ENCODE data around the gene HRC.
"Not testable (repeated sequence)": the region's sequence is repeated elsewhere in the genome, so short reads cannot be mapped to it uniquely, and the experiment has no call there.

Gene HRC

DNA sequence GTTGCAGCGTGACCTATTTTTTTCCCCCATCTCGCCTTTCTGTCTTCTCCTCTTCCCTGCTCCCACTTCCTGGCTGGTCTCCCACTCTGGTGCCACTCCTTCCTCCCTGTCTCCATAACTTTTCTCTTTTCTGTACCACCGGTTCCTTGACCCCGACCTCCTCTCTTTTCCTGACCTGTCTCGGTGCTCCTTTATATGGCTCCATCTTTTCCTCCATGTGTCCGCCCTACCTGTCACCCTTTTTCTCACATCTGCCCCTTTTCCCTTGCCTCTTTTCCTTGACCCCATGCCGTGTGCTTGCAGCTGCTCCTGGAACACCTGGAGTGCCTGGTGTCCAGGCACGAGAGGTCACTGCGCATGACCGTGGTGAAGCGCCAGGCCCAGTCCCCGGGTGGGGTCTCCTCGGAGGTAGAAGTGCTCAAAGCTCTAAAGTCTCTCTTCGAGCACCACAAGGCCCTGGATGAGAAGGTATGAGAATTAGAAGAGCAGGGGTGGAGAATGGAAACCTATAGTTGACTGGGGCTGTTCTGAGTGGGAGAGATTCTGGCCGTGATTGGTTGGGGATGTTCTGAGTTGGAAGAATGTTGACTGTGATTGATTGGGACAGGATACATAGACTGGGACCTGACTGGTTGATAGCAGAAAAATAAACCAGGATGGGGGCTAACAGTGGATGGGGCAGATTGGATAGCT, 26.5 kb downstream of the HRC start:
- H3K27me3 ChIP-seq, result peaks cover 54% of the 10 kb centered on the region
- TF ChIP-seq CTCF (IDR thresholded peaks at IDR 0.05), result no peak
- H3K9me3 ChIP-seq, result no peaks in the 10 kb centered on the region
- no peaks in the 10 kb centered on the region for H3K36me3 ChIP-seq
- peak overlapping the region; percentile 58 to 73 for H3K4me3 ChIP-seq (ENCODE audit: low read depth in 1 of 2, low read length in 1 of 2)
- no peak overlapping the region for H3K27ac ChIP-seq
- H3K4me1 ChIP-seq (ENCODE audit: control insufficient read depth in 1 of 2, insufficient read depth in 1 of 2, low read depth in 1 of 2, low read length in 1 of 2), result peaks cover 10 to 17% of the 10 kb centered on the region in 2 experiments

DNA sequence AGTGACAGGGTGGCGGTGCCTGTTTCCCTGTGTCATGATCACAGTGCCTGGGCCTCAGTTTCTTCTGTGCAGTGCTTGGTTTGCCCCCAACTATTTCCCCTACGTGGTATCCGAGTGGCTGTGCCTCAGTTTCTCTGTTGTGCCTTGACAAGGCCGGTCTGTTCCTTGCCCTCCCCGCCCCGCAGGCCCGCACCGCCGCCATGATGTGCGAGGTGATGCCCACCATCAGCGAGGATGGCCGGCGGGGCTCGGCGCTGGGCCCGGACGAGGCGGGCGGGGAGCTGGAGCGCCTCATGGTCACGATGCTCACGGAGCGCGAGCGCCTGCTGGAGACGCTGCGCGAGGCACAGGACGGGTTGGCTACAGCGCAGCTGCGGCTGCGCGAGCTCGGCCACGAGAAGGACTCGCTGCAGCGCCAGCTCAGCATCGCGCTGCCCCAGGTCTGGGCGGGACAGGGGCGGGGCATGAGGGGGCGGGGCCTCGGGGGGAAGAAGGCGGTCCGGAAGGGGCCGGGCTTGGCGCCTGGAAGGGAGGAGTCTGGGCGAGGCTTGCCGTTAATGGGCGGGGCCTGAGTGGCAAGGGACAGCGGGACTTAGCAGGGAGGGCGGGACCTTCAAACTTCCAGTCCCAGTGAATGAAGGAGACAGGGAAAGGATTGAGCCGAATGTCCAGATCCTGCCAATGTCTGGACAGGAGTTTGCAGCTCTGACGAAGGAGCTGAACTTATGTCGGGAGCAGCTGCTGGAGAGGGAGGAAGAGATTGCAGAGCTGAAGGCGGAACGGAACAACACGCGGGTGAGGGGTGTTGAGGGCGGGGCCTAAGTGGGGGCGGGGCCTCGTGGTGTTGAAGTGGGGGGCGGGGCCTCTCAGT, 27.3 kb downstream of the HRC start:
- Histone ChIP-seq H3K4me1 (ENCODE audit: control insufficient read depth in 1 of 2, insufficient read depth in 1 of 2, low read depth in 1 of 2, low read length in 1 of 2) (peaks cover 5 to 10% of the 10 kb centered on the region in 2 experiments), H3K9me3 (no peaks in the 10 kb centered on the region), H3K36me3 (no peaks in the 10 kb centered on the region), H3K27me3 (peaks cover 54% of the 10 kb centered on the region), H3K4me3 (ENCODE audit: low read depth in 1 of 2, low read length in 1 of 2) (peak overlapping the region; percentile 58 to 73), H3K27ac (peak overlapping the region; percentile 59)
- peak; percentile 58 for TF ChIP-seq CTCF (IDR thresholded peaks at IDR 0.05)

GRCh38 chr19:49127225-49127624, 28.0 kb downstream of the HRC start:
- H3K4me3 ChIP-seq (ENCODE audit: low read depth in 1 of 2, low read length in 1 of 2), result peak overlapping the region; percentile 58 to 73
- not testable (repeated sequence) for H3K9me3 ChIP-seq, H3K27ac ChIP-seq, H3K36me3 ChIP-seq
- H3K27me3 ChIP-seq, result peaks cover 54% of the 10 kb centered on the region
- H3K4me1 ChIP-seq (ENCODE audit: control insufficient read depth in 1 of 2, insufficient read depth in 1 of 2, low read depth in 1 of 2, low read length in 1 of 2), result peaks cover 5 to 10% of the 10 kb centered on the region in 2 experiments

GRCh38 chr19:49126575-49126974, 28.6 kb downstream of the HRC start:
- Histone ChIP-seq H3K4me3 (ENCODE audit: low read depth in 1 of 2, low read length in 1 of 2) (no peak overlapping the region), H3K36me3 (no peaks in the 10 kb centered on the region), H3K9me3 (no peaks in the 10 kb centered on the region), H3K27me3 (peaks cover 55% of the 10 kb centered on the region), H3K27ac (no peak overlapping the region), H3K4me1 (ENCODE audit: control insufficient read depth in 1 of 2, insufficient read depth in 1 of 2, low read depth in 1 of 2, low read length in 1 of 2) (peaks cover 5 to 10% of the 10 kb centered on the region in 2 experiments)
- no peak for TF ChIP-seq CTCF (IDR thresholded peaks at IDR 0.05)

DNA sequence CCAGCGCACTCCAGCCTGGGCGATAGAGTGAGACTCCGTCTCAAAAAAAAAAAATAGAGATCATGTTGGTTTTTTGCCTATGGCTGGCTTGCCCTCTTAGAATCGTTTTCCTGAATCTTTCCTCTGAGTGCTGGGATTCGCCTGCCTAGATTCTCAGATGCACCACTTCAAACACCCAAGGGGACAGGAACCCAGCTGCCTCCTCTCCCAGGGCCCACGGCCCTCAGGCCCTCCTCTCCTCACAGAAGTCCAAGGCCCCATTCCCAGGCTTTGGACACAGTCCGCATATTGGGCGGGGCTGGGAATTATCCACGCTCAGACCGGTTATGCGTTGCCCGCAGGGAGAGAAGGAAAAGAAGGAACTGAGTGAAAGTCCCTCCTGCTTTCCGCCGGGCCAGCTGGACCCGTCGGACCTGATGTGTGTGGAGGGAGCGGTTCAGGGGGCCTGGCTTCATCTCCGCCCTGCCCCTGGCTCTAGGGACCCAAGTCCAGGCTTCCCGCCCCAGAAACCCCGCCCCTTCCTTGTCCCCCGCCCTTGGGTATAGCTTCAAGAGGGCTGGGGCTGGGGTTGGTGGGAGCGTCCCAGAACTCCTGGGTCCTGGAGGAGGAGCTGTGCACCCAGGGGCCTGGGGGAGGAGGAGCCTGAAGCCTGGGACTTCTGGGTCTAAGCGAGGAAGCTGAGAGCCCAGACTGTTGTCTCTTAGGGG, 30.0 kb downstream of the HRC start:
- Histone ChIP-seq H3K27me3 (peaks cover 66% of the 10 kb centered on the region), H3K27ac (no peak overlapping the region), H3K4me3 (ENCODE audit: low read depth in 1 of 2, low read length in 1 of 2) (no peak overlapping the region), H3K36me3 (no peaks in the 10 kb centered on the region), H3K9me3 (no peaks in the 10 kb centered on the region), H3K4me1 (ENCODE audit: control insufficient read depth in 1 of 2, insufficient read depth in 1 of 2, low read depth in 1 of 2, low read length in 1 of 2) (peaks cover 5 to 10% of the 10 kb centered on the region in 2 experiments)
- TF ChIP-seq CTCF (IDR thresholded peaks at IDR 0.05), result no peak

- not testable (repeated sequence) for H3K4me3 ChIP-seq (ENCODE audit: low read depth in 1 of 2, low read length in 1 of 2); H3K36me3 ChIP-seq; H3K9me3 ChIP-seq; H3K27ac ChIP-seq
- Histone ChIP-seq H3K4me1 (ENCODE audit: control insufficient read depth in 1 of 2, insufficient read depth in 1 of 2, low read depth in 1 of 2, low read length in 1 of 2) (peaks cover 14 to 28% of the 10 kb centered on the region in 2 experiments), H3K27me3 (peaks cover 74% of the 10 kb centered on the region)
These were observed 31.9 kb downstream of the HRC start for GRCh38 chr19:49123285-49123684.

GRCh38 chr19:49121841-49122240, 33.4 kb downstream of the HRC start:
- H3K27ac ChIP-seq; H3K4me3 ChIP-seq (ENCODE audit: low read depth in 1 of 2, low read length in 1 of 2); H3K36me3 ChIP-seq; H3K9me3 ChIP-seq: not testable (repeated sequence)
- H3K27me3 ChIP-seq, result peaks cover 75% of the 10 kb centered on the region
- H3K4me1 ChIP-seq (ENCODE audit: control insufficient read depth in 1 of 2, insufficient read depth in 1 of 2, low read depth in 1 of 2, low read length in 1 of 2), result peaks cover 14 to 24% of the 10 kb centered on the region in 2 experiments

All from neutrophil (primary cell).